D721Med (cell line): Measurements from ENCODE around the gene TGIF1.

Source experiments
- DNase-seq: peaks from one replicate; pipeline ENCODE4 v3.0.0; 2011; ENCODE audit warnings: low spot score; ENCODE audit not compliant: insufficient read length
- FAIRE-seq: peaks from 2 replicates; lab custom pipeline; 2011; peaks lifted over from hg19 to GRCh38; lab: Jason Lieb, UNC
- TF ChIP-seq, protein P1 (sequence below): IDR thresholded peaks from 2 replicates; pipeline ENCODE4 v1.5.1; 2012; ENCODE audit warnings: mild to moderate bottlenecking, control low read depth; ENCODE audit not compliant: insufficient read depth; ENCODE audit errors: missing control alignments

The TGIF1 gene

DNA sequence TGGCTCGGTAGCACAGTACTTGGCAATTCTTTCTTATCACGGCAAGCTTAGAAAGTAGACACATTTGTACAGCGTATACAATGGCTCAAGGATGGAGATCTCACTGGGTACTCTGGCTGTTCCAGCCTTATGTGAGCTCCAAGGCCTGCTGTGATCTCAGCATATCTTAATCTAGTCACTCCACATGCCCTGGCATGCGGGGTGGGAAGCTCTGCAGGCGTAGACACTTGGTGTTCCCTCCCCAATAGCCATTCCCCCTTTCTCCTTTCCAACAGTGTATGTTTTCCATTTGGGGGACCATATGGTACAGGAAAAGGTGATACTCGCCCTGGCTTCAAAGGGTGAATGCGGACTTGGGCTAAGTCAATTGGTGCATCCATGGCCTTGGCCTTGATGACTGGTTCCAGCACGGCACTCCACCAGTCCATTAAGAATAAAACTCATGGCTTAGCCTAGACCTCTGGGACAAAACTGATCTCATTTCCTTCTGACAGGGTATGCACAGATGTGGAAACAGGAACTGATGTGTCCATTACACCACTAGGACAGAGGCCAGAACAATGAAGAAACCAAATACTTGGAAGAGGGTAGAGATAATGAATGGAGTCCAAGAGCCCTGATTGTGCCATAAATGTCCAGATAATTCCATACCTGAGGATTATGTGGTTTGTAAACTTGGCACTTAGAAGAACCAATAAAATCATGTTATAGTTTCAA is 28.4 kb downstream of the TGIF1 start:
- FAIRE-seq (no peak), DNase-seq (no peak)
- TF ChIP-seq, protein P1, sequence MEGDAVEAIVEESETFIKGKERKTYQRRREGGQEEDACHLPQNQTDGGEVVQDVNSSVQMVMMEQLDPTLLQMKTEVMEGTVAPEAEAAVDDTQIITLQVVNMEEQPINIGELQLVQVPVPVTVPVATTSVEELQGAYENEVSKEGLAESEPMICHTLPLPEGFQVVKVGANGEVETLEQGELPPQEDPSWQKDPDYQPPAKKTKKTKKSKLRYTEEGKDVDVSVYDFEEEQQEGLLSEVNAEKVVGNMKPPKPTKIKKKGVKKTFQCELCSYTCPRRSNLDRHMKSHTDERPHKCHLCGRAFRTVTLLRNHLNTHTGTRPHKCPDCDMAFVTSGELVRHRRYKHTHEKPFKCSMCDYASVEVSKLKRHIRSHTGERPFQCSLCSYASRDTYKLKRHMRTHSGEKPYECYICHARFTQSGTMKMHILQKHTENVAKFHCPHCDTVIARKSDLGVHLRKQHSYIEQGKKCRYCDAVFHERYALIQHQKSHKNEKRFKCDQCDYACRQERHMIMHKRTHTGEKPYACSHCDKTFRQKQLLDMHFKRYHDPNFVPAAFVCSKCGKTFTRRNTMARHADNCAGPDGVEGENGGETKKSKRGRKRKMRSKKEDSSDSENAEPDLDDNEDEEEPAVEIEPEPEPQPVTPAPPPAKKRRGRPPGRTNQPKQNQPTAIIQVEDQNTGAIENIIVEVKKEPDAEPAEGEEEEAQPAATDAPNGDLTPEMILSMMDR, result no peak

DNA sequence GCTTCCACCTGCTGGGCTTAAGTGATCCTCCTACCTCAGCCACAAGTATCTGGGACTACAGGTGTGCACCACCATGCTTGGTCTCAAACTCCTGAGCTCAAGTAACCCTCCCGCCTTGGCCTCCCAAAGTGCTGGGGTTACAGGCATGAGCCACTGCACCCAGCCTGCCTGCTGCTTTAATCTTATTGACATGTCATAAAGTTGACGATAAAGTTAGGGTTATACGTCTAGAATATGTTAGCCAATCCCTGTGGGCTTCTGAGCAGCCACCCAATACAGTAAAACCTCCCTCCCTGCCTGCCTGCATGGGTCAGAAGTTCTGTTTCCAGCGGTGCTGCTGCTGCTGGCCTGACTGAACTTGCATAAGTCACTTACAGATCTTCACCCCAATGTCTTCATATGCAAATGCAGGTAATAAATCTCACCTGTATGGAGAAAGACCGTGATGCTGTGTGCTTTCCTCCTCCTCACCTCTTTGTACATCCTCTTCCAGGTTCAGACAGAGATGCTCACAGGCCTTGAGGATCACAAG is 30.1 kb downstream of the TGIF1 start:
- TF ChIP-seq, protein P1, result no peak
- DNase-seq (no peak), FAIRE-seq (no peak)

DNA sequence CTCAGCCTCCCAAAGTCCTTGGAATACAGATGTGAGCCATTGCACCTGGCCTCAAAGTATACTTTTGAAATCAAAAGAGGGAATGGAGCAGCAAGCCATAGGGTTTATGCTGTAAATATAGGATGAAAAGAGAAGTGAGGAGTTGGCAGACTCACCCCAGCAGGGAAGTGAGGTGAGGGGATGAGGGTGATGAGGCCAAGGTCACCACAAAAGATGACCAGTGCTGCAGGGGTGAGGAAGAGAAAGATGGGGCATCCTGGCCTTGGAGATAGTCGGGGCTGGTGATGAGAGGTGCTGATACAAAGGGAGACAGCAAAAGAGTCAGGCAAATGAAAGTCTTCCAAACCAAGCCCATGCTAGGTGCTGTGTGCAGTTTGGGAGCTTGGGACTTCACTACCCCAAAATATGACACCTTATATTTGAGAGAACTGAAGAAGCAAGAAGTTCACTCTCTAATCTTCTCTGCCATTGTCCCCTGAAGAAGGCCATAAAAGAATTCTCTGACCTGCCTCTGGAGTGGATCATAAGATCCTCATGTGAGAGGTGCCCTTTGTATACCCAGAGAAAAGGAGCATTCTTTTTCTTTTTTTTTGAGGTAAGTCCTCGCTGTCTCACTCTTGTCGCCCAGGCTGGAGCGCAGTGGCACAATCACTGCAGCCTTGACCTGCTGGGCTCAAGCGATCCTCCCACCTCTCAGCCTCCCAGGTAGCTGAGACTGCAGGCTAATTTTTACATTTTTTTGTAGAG is 31.0 kb downstream of the TGIF1 start:
- DNase-seq (no peak), FAIRE-seq (no peak)
- TF ChIP-seq, protein P1, result no peak

DNA sequence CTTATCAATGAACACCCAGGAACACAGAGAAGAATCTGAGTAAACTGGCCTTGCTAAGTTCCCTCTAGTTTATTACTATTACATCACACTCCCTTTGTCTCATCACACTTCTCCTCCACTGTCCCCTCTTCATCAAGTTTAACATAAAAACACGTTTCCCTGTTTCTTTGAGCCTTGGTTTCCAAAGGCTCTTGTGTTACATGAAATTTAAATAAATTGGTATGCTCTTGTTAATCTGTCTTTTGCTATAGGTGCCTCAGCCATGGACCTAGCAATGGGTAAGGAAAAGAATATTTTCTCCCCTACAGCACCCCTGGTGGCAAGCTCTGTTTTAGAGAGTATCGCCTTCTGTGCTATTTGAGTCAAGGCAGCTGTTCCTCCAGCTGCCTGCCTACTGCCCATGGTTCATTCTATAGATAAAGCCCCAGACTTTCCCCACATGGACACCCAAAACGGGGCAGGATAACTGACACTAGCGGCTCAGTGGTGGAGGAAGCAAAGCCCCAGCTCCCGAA is 31.8 kb downstream of the TGIF1 start:
- FAIRE-seq (no peak), DNase-seq (no peak)
- TF ChIP-seq, protein P1, result peak; percentile 40

DNA sequence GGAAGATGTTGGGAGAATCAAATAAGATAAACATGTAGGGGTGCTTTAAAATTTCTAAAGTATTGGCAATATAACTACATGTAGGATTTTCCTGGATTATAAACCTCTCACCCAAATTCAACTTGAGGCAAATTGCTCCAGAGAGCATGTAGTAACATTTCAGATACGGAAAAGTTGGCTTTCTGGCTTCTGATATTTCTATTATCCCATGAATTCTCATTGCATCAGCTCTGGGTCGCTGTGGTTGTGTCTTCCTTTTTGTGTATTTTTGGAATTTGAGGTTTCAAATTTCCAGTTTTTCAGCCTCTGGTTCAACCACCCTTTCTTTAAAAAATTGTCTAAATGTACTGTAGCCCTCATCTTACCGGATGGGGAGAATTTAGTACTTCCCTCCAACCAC is 32.3 kb downstream of the TGIF1 start:
- no peak for DNase-seq
- FAIRE-seq, result no peak
- TF ChIP-seq, protein P1, result no peak

DNA sequence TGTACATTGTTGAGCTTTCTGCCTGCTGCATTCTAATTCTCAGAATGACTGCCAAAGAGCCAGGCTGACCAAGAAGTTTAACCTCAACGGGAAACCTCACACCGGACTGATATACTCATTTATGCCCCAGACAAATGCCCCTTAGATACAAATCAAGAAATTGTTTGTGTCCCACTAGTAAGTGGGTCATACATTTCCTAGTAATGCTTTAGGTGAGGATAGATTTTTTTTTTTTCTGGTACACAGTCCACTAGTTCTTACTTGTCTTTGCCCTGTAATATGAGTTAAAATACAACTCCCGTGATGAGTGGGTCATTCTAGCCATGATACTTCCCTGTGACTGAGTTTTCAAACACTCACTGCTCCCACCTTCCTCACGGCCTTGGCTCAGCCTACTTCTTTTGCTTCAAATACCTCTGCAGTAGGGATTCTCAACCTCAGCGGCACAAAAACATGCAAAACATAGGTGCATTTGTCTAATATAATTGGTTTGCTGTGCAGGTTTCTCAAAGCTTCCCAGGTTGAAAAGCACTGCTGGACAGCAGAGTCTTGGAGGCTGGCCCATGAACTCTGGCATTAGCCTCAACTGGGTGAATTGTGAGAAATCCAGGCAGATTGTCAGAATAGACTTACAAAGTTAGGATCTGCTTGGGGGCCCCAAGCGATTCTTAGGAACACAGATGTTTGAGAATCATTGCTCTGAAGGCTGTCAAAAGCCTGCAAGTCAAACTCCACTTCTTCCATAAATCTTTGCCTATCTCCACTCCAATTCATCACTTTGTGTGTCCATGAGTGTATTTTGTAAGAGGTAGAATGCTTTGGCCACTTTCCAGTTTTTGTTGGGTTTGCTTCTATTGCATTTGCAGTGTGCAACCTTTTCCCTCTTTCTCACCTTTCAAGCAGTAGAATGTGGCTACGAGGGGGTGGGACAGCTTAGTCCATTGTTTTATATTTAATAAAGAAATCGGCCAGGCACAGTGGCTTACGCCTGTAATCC is 35.5 kb downstream of the TGIF1 start:
- DNase-seq, result no peak
- no peak for FAIRE-seq
- TF ChIP-seq, protein P1, result no peak
